ENCODE measurements around the gene SPOCK1.

Gene SPOCK1

DNA sequence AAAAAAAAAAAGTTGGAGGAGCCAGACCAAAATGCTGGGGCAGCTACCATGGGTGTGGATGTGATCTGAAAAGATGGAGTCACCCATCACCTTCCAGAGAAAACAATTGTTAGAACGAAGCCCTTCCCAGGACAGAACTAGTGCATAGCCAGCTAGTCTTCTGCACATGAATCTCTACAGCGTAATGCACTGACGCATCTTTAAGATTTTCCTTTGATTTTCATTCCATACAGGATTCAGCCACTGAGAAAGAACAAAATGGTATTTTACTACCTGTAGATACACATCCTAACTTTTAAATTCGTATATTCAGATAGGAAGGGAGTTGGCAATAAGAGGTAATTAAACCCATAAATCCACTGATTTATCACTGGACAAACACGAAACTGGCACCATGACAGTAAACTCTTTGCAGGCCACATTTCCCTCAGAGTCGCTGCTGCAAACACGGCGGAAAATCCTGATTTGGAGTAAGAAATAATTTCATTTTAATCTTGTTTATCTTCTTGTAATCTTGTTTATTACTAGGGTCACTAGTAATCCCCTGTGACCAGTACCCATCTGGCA is 206.6 kb downstream of the SPOCK1 start:
- peak; percentile 30; the same call in 1 of the 2 replicates for TF ChIP-seq GATA2 (IDR thresholded peaks at IDR 0.05; ENCODE audit: low read depth, low read length)
- TF ChIP-seq GATA3 (IDR thresholded peaks at IDR 0.05; ENCODE audit: low read depth, low read length) = no peak

GRCh38 chr5:137291436-137291835 is 207.7 kb downstream of the SPOCK1 start:
- no peak for TF ChIP-seq GATA3 (IDR thresholded peaks at IDR 0.05; ENCODE audit: low read depth, low read length)
- TF ChIP-seq GATA2 (IDR thresholded peaks at IDR 0.05; ENCODE audit: low read depth, low read length) = no peak

- TF ChIP-seq GATA3 (IDR thresholded peaks at IDR 0.05; ENCODE audit: low read depth, low read length) (no peak), GATA2 (IDR thresholded peaks at IDR 0.05; ENCODE audit: low read depth, low read length) (no peak)
These were observed 208.1 kb downstream of the SPOCK1 start for GRCh38 chr5:137291031-137291430.

DNA sequence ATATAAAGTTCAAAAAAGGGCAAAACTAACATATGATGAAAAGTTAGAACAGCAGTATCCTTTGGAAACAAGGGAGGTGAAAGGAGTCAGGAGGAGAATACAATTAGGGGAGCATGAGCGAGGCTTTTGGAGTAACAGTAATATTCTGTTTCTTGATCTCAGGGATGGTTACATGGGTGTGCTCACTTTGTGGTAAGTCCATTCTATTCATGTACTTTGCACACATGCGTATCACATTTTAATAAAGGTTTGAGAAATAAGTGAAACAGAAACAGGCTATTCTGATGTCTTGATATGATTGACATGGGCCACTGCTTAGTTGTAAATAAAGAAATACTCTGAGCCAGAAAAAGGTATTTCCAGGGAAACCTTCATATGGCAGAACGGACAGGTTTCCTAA is 208.8 kb downstream of the SPOCK1 start:
- TF ChIP-seq GATA2 (IDR thresholded peaks at IDR 0.05; ENCODE audit: low read depth, low read length) = no peak
- no peak for TF ChIP-seq GATA3 (IDR thresholded peaks at IDR 0.05; ENCODE audit: low read depth, low read length)

- TF ChIP-seq GATA3 (IDR thresholded peaks at IDR 0.05; ENCODE audit: low read depth, low read length) (no peak), GATA2 (IDR thresholded peaks at IDR 0.05; ENCODE audit: low read depth, low read length) (no peak)
These were observed 209.3 kb downstream of the SPOCK1 start for GRCh38 chr5:137289856-137290255.

- TF ChIP-seq GATA3 (IDR thresholded peaks at IDR 0.05; ENCODE audit: low read depth, low read length) (no peak), GATA2 (IDR thresholded peaks at IDR 0.05; ENCODE audit: low read depth, low read length) (no peak)
These were observed 211.6 kb downstream of the SPOCK1 start for GRCh38 chr5:137287569-137287968.

DNA sequence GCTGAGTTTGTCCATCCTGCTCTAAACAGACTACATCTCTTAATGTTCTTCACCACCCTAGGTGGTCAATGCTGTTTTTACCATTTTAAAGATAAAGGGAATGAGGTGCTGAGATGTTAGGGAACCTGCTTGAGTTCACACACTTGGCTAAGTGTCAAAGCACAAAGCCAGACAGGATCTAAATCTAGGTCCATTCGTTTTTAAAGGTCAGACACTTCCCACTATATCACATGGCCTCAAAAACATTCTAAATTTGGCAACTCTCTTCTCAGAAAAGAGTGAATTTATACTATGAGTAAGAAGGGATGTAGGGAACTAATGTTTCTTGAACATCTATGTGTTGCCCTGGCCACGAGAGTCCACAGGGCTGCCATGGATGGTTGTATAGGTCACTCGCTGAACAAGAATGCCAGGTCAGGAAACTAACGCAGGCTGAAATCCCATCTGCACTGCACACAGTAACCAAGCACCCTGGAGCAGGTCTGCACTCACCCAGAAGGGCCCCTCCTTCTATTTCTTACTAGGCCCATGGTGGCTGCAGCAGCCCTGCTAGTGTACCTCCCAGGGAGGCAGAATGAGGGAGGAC is 213.0 kb downstream of the SPOCK1 start:
- TF ChIP-seq GATA3 (IDR thresholded peaks at IDR 0.05; ENCODE audit: low read depth, low read length) (no peak), GATA2 (IDR thresholded peaks at IDR 0.05; ENCODE audit: low read depth, low read length) (no peak)

- TF ChIP-seq GATA2 (IDR thresholded peaks at IDR 0.05; ENCODE audit: low read depth, low read length) (no peak), GATA3 (IDR thresholded peaks at IDR 0.05; ENCODE audit: low read depth, low read length) (no peak)
These were observed 215.3 kb downstream of the SPOCK1 start for GRCh38 chr5:137283801-137284200.

DNA sequence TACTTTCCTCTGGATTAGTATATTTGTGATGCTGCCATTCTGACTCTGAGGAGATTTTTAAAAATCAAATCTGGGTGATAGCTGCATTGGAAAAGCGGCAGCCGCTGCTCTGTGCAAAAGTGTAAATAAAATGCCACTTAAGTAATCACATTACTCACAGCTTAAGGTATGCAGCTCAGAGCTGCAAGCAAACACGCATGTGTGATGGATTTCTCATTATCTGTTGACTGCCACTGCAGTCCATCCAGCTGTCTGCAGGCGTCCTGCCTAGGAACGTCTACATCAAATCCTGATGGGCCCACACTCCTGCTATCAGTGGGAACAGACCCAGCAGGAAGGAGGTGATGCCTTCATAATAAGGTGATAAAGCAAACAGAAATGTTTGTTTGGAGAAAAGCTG is 216.9 kb downstream of the SPOCK1 start:
- TF ChIP-seq GATA2 (IDR thresholded peaks at IDR 0.05; ENCODE audit: low read depth, low read length) = no peak
- TF ChIP-seq GATA3 (IDR thresholded peaks at IDR 0.05; ENCODE audit: low read depth, low read length) = no peak

- TF ChIP-seq GATA3 (IDR thresholded peaks at IDR 0.05; ENCODE audit: low read depth, low read length) = no peak
- no peak for TF ChIP-seq GATA2 (IDR thresholded peaks at IDR 0.05; ENCODE audit: low read depth, low read length)
These were observed 217.9 kb downstream of the SPOCK1 start for GRCh38 chr5:137281201-137281600.

GRCh38 chr5:137280656-137281055 is 218.5 kb downstream of the SPOCK1 start:
- TF ChIP-seq GATA2 (IDR thresholded peaks at IDR 0.05; ENCODE audit: low read depth, low read length) (no peak), GATA3 (IDR thresholded peaks at IDR 0.05; ENCODE audit: low read depth, low read length) (no peak)

DNA sequence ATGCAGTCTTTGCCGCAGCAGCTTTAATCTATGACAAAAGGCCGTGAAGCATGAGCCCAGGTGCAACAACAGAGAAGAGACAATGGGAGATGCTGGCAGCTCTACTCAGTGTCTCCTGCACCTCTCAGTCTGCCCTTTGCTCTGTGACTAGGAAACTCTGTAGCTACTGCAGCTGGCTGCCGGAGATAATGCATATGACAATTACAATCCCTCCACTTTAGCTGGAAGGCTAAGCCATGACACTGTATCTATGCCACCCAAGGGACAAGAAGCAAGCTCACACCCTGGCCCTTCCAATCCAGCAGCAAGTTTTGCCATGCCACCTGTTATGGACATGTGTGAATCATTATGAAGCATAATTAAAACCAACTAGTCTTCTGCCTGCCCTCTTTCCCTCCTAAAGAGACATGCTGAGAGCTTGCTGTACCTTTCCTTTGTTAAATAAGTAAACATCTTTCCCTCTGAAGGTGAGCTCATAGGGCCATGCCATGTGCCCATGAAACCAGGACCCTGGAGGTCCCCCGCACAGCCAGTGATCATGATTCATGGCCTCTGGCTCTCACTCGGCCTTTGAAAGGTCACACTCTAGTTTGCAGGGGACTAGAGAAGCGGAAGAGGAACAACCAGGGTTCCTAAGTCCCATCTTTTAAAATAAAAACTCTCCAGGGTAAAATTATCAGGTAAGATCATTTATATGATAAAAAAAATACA is 219.4 kb downstream of the SPOCK1 start:
- TF ChIP-seq GATA3 (IDR thresholded peaks at IDR 0.05; ENCODE audit: low read depth, low read length) (no peak), GATA2 (IDR thresholded peaks at IDR 0.05; ENCODE audit: low read depth, low read length) (no peak)

DNA sequence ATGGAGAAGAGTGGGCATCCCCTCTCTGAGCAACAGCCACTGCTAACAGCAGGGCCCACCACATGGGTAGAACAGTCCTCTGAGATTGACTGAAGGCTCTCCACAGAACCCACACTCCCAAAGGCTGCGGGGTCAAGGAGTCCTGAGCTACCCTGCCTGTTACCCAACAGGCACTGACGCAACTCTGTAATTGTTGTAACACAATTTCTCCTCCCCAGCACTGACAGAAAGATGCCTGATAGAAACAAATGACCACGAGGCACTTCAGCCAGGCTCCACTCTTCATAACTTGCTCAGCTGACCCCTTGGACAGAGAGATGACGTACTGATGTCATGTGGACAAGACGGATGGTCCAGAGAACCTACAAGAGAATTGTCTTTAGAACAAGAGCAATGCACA is 220.7 kb downstream of the SPOCK1 start:
- TF ChIP-seq GATA2 (IDR thresholded peaks at IDR 0.05; ENCODE audit: low read depth, low read length) (no peak), GATA3 (IDR thresholded peaks at IDR 0.05; ENCODE audit: low read depth, low read length) (no peak)

DNA sequence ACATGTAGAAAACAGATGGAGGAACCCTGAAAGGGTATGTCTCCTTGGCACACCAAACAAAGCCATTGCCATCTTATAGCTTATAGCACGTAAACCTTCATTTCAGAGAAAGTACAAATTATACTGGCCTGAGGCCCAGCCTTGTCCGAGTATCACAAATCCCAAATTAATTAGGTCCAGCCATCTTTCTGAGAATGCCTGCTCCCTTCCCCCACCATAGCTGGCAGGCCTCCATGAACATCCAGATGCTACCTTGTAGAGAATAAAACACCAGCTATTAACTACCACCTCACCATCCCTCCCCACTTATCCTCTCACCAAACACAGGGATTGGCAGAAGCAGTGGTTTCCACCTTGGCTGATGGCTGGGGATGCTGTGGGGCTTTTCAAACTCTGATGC is 224.0 kb downstream of the SPOCK1 start:
- TF ChIP-seq GATA2 (IDR thresholded peaks at IDR 0.05; ENCODE audit: low read depth, low read length) = no peak
- no peak for TF ChIP-seq GATA3 (IDR thresholded peaks at IDR 0.05; ENCODE audit: low read depth, low read length)

GRCh38 chr5:137273511-137273910 is 225.6 kb downstream of the SPOCK1 start:
- TF ChIP-seq GATA2 (IDR thresholded peaks at IDR 0.05; ENCODE audit: low read depth, low read length) (no peak), GATA3 (IDR thresholded peaks at IDR 0.05; ENCODE audit: low read depth, low read length) (no peak)

Measured in SH-SY5Y (cell line).